ENCODE results near the gene PRCC.

Gene PRCC

GRCh38 chr1:156816561-156817328 lies 49.4 kb downstream of the PRCC start, which contains the start of gene SH2D2A:
SH2D2A (minus strand) TSS chr1:156816848; CDS start chr1:156816708, 140 bp downstream.
- DNase-seq, result no peak

DNA sequence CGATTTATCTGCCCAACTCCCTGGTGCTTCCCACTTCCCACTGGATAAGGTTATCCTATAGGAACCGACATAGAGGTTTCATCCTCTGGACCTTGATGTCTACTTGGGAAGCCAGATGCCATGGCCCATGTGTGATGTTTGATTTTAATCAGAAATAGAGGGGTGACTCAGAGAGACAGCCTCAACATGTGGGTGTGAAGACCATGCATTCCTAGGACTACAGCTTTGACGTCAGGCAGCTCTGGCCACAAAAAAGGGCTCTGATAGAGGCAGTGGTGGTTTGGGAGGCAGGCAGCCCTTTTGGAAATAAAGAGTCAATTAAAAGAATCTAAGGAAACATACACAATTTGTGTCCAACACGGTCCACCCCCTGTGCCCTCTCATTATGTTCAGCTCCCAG lies 54.5 kb downstream of the PRCC start:
- no peak for DNase-seq

- no peak for DNase-seq
These were observed 55.3 kb downstream of the PRCC start for GRCh38 chr1:156822680-156823079.

GRCh38 chr1:156823210-156823790 lies 56.0 kb downstream of the PRCC start:
- no peak for DNase-seq

DNA sequence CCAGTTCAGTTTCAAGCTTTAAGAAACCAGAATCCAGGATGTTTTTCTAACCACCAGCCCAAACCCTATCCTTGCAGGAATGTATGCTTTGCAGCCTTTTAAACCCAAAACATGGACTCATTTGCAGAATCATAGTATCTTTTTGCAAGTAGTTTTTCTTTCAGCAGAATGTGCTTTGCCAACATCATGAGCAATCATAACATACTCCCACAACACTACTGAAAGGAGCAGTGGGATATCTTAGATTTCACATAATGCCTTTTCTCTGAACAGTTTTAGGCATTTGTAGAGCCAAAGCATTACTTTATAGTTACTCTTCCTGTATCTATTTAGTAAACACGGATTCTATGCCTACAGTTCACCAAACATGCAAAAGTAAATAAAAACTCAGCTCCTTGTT lies 59.3 kb downstream of the PRCC start:
- DNase-seq, result no peak

DNA sequence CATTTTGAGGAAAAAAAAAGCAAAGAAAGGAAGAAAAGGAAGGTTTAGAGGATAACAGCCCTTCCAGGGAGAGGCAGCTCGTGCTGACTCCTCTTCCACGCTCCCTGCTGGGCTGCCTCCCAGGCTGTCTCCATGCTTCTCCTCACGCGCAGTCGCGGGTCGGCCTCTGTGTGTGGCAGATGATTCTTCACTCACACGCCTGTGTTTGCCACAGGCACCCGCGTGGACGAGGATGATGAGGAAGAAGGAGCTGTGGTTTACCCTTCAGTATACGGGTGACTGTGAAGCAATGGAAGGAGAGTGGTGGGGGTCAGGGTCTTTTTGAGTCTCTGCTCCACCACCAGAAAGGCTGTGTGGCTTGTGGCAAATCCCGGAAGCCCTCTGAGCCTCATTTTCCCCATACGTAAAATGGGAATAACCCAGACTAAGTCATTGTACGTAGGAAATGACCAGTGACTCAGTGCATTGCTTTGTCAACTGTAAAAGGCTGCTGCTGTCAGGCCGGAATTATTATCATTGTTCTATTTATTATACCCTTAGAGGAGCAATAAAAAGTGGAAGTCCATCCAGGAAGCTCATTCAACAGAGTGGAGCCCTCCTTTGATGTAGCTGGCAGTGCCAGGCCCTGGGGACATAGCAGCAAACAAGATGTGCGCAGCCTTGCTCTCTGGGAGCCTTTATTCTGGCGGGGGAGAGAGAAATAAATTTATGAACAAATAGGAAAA lies 61.2 kb downstream of the PRCC start:
- no peak for DNase-seq

DNA sequence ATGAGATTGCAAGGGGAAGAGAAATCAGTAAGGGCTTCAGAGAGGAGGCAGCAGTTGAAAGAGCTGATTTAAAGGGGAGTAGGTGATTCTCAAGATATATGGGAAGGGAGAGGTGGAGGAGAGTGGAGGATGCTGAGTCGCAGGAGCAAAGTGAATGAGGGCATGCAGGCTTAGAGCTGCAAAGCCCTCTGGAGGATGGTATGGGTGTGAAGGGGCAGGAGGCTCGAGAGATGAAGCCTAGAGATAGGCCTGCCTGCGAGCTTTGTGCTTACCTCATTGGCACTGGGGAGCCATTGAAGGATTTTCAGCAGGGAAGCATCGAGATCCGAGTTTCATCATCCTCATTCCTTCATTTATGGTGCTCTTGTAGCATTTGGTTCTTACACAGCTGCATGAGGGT lies 65.1 kb downstream of the PRCC start:
- DNase-seq, result no peak

DNA sequence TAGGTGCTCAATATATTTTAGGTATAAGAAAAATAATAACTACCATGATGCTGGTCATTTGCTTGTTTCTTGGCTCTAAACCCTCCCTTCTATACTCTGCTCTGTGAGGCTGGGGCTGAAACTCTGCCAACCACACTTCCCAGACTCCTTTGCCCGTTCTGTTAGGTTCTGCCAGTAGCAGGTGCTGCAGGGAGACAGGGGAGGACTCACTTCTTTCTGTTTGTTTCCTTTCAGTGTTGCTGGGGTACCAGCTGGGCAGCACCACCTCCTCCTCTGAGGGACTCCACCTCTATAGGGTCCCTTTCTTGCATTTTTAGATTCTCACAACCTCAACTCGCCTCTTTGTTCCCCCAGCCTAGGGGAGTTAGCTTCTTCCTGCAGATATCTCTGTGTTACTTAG lies 66.3 kb downstream of the PRCC start:
- DNase-seq, result no peak

- DNase-seq, result no peak
These were observed 67.0 kb downstream of the PRCC start for GRCh38 chr1:156834322-156834721.

DNA sequence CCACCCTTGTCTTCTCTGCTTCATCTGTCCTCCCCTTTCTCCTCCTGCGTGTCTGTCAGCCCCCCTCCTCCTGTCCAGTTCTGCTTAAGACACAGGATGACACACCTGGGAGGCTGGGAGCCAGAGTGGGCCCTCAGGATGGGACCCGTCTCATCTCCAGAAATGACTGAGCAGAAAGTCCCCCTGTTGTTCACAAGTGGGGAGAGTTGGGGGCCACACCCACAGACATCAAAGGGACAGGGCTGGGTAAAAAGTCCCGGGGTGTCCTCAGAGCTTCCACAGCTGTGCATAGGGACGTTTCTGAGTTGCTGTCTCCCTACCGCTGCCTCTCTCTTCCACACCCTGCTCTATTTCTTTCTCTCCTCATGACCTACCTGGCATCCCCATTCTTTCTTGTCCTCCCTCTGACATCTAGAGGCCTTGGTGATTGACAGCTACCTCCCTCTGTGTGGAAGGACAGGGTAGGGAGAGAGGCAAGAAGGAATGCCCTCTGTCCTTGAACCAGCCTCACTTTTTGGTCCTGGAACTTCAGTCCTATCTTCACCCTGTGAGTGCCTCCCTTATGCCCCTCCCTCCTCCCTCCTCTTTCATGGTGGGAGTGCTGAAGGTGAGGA lies 68.8 kb downstream of the PRCC start:
- DNase-seq, result no peak

DNA sequence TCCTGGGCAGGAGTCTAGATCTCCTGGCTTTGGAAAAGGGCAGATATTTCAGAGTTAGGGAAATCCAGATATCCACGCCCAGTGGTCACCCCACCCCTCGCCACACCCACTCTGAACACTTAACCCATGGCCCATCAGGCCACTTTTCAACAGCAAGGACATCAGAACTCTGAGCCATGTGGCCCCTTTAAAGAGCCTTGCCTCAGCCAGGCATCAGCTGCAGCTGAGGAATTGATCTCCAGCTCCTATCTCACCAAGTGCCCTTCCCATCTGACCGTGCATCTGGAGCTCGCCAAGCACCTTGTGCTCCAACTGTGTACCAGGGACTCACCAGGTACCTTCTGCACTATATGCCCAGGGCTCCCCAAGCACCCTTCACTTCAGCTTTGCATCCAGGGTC lies 69.6 kb downstream of the PRCC start:
- DNase-seq, result no peak

- DNase-seq, result no peak
These were observed 71.6 kb downstream of the PRCC start for GRCh38 chr1:156838972-156839371.

DNA sequence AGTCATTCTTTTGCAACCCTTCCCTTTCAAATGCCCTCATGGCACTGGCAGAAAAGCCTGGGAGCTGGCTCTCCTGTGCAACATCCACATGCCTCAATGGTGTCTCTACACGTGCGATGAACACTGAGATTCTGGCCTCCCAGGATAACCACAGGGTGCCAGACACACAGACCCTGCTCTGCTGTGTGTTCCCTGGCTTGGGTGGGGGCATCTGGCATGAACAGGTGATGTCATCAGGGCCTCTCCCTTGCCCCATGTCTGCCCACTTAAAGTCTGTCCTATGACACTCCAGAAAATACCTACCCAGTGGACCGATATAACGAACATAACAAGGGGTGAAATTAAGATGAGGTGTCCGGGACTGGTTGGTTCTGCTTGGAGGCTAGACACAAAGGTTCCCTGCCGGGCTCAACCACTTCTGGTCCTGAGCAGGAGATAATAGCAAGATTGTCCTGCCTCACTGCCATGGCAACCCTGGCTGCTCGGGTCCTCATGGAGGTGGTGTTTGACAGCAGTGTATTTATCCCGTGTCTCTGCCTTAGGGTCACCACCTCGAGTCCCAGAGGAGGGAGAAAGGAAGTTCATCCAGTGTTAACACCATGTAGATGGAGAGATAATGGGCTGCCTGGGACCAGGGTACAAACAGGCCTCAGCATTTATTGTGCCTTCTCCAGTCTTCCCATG lies 72.2 kb downstream of the PRCC start:
- DNase-seq, result peak; percentile 62

- DNase-seq, result no peak
These were observed 73.0 kb downstream of the PRCC start for GRCh38 chr1:156840186-156840897.

- no peak for DNase-seq
These were observed 73.6 kb downstream of the PRCC start for GRCh38 chr1:156840898-156841279.

GRCh38 chr1:156841295-156841855 lies 74.0 kb downstream of the PRCC start:
- DNase-seq, result no peak

- DNase-seq, result no peak
These were observed 75.4 kb downstream of the PRCC start for GRCh38 chr1:156842618-156843300.

DNA sequence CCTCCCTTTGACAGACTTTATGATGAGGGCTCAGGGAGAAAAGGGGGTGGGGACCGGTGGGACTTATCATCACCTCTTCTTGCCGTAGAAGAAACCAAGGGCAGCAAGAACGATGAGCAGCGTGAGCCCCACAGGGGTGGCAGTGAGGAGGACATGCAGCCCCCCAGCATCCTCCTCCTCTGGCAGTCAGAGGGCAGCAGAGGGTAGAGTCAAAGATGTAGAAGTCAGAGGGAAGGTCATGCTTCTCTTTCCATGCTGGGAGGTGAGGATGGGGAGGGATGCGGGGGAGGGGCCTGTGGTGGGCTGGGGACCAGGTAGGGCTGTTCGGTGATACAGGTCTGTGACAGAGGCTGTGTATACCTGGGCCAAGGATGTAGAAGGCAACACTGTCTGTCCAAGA lies 76.8 kb downstream of the PRCC start:
- no peak for DNase-seq

GRCh38 chr1:156844638-156845037 lies 77.3 kb downstream of the PRCC start:
- DNase-seq, result no peak

- DNase-seq, result no peak
These were observed 78.0 kb downstream of the PRCC start for GRCh38 chr1:156845055-156845952.
